SK-N-SH (cell line): ENCODE data around the gene GCH1. TPM values are rescaled to one million over a fixed set of nuclear protein-coding genes. Genes with fewer than 3 reads are reported as not detected.
A peak's percentile ranks its signal among the peaks of the same experiment; 100 is the strongest.

Experiments used
- CTCF ChIA-PET: fragments of 300-600, 350-600 bp; formaldehyde crosslinking; extraction: SDS; loops from one replicate; lab custom pipeline; 2021; lab: Yijun Ruan, JAX
- POLR2A ChIA-PET: fragments of 350-600 bp; sonication (Branson Sonifier 250); formaldehyde crosslinking; extraction: SDS; loops from one replicate; lab custom pipeline; 2020; ENCODE audit warnings: antibody characterized with exemption, inconsistent platforms; lab: Yijun Ruan, JAX
- DNase-seq: peaks from one replicate; pipeline ENCODE4 v3.0.0; 2012
- H2AFZ ChIP-seq: fragments of 200-600 bp; sonication (generic); 2 replicates; pipeline ENCODE4 v1.8.1; 2016; ENCODE audit warnings: antibody characterized with exemption, mild to moderate bottlenecking, low read depth
- H3F3A ChIP-seq: fragments of 200-600 bp; sonication (generic); replicated peaks from 2 replicates; pipeline ENCODE3; 2016; ENCODE audit warnings: antibody characterized with exemption, mild to moderate bottlenecking; ENCODE audit not compliant: insufficient read depth
- H3K27ac ChIP-seq, 2 experiments: fragments of 200-500 bp in 1 of 2; fragments of 200-600 bp in 1 of 2; sonication (Bioruptor generic) in 1 of 2; sonication (generic), shearing (Covaris generic) in 1 of 2; 2 replicates each; pipeline versions ENCODE4 v1.5.1 to v1.6.1; 2014 to 2016; ENCODE audit warnings: low read depth in 2 of 2, inconsistent platforms in 1 of 2, low read length in 1 of 2, mild to moderate bottlenecking in 1 of 2, mixed read lengths in 1 of 2
- H3K27me3 ChIP-seq: fragments of 200-600 bp; sonication (generic), shearing (Covaris generic); 2 replicates; pipeline ENCODE4 v1.6.1; 2016; ENCODE audit warnings: mixed run types; ENCODE audit not compliant: insufficient read depth
- H3K36me3 ChIP-seq, 2 experiments: fragments of 200-500 bp in 1 of 2; fragments of 200-600 bp in 1 of 2; sonication (Bioruptor generic) in 1 of 2; sonication (generic) in 1 of 2; replicated peaks in 1 of 2; 2 replicates each; pipeline versions ENCODE3 to v1.5.1; 2014 to 2016; ENCODE audit warnings: low read length in 1 of 2, mild to moderate bottlenecking in 1 of 2; ENCODE audit not compliant: insufficient read depth in 2 of 2, control insufficient read depth in 1 of 2
- H3K4me1 ChIP-seq, 2 experiments: fragments of 200-500 bp in 1 of 2; fragments of 200-600 bp in 1 of 2; sonication (Bioruptor generic) in 1 of 2; sonication (generic), shearing (Covaris generic) in 1 of 2; 2 replicates each; pipeline versions ENCODE4 v1.5.1 to v1.6.1; 2014 to 2016; ENCODE audit warnings: low read depth in 1 of 2, low read length in 1 of 2, mixed run types in 1 of 2; ENCODE audit not compliant: insufficient read depth in 2 of 2, control insufficient read depth in 1 of 2
- H3K4me2 ChIP-seq: fragments of 200-600 bp; sonication (generic), shearing (Covaris generic); 2 replicates; pipeline ENCODE4 v1.6.1; 2017; ENCODE audit warnings: mixed run types
- H3K4me3 ChIP-seq, 2 experiments: fragments of 200-500 bp in 1 of 2; fragments of 200-600 bp in 1 of 2; sonication (Bioruptor generic) in 1 of 2; sonication (generic), shearing (Covaris generic) in 1 of 2; 2 replicates each; pipeline versions ENCODE4 v1.5.1 to v1.8.1; 2014 to 2016; ENCODE audit warnings: low read depth in 2 of 2, inconsistent platforms in 1 of 2, low read length in 1 of 2, mild to moderate bottlenecking in 1 of 2, mixed read lengths in 1 of 2, moderate library complexity in 1 of 2
- H3K79me2 ChIP-seq: fragments of 200-600 bp; sonication (generic); 2 replicates; pipeline ENCODE4 v1.8.1; 2017; ENCODE audit warnings: mild to moderate bottlenecking; ENCODE audit not compliant: insufficient read depth
- H3K9ac ChIP-seq: fragments of 200-600 bp; sonication (generic); 2 replicates; pipeline ENCODE4 v1.6.1; 2017; ENCODE audit warnings: mixed run types
- H3K9me2 ChIP-seq: fragments of 200-600 bp; sonication (generic); 2 replicates; pipeline ENCODE4 v1.6.1; 2017; ENCODE audit warnings: mixed run types
- H3K9me3 ChIP-seq: fragments of 200-600 bp; sonication (generic); 2 replicates; pipeline ENCODE4 v1.6.1; 2017; ENCODE audit warnings: mixed run types, mild to moderate bottlenecking, moderate library complexity
- H4K20me1 ChIP-seq: fragments of 200-600 bp; sonication (generic); 2 replicates; pipeline ENCODE4 v1.6.1; 2017; ENCODE audit warnings: mild to moderate bottlenecking, mixed run types; ENCODE audit not compliant: insufficient read depth
- CHD2 ChIP-seq: fragments of 150-350 bp; IDR thresholded peaks from 2 replicates; pipeline ENCODE4 v1.6.1; 2018; ENCODE audit warnings: low read length; ENCODE audit not compliant: partially characterized antibody
- CTCF ChIP-seq: fragments of 200-600 bp; sonication (generic); IDR thresholded peaks from 2 replicates; pipeline ENCODE4 v1.6.1; 2017; ENCODE audit warnings: antibody characterized with exemption, mild to moderate bottlenecking, moderate library complexity
- FOXM1 ChIP-seq: IDR thresholded peaks from 2 replicates; pipeline ENCODE4 v1.4.0; 2012; ENCODE audit warnings: low read depth, mild to moderate bottlenecking
- GATA2 ChIP-seq: sonication (generic); formaldehyde crosslinking; IDR thresholded peaks from 2 replicates; pipeline ENCODE4 v1.5.0; 2020; ENCODE audit warnings: mild to moderate bottlenecking, missing genetic modification reagents
- IRF3 ChIP-seq: fragments of 150-350 bp; IDR thresholded peaks from 2 replicates; pipeline ENCODE4 v1.6.1; 2016; ENCODE audit warnings: mild to moderate bottlenecking, low read depth, low read length
- JUND ChIP-seq: IDR thresholded peaks from 2 replicates; pipeline ENCODE4 v1.4.0; 2012
- MAX ChIP-seq: IDR thresholded peaks from 2 replicates; pipeline ENCODE4 v1.4.0; 2012; ENCODE audit warnings: low read depth
- MEF2A ChIP-seq: IDR thresholded peaks from 2 replicates; pipeline ENCODE4 v1.4.0; 2012; ENCODE audit warnings: low read depth, borderline replicate concordance
- MXI1 ChIP-seq: IDR thresholded peaks from 2 replicates; pipeline ENCODE4 v1.6.1; 2012; ENCODE audit warnings: mild to moderate bottlenecking, low read depth, low read length, improper control_type of control experiment
- NFIC ChIP-seq: IDR thresholded peaks from 2 replicates; pipeline ENCODE4 v1.4.0; 2012; ENCODE audit warnings: borderline replicate concordance
- NRF1 ChIP-seq: IDR thresholded peaks from 2 replicates; pipeline ENCODE4 v1.6.1; 2012; ENCODE audit warnings: low read depth, mild to moderate bottlenecking, low read length
- RAD21 ChIP-seq: IDR thresholded peaks from 2 replicates; pipeline ENCODE4 v1.6.1; 2012; ENCODE audit warnings: mild to moderate bottlenecking, low read length
- RFX5 ChIP-seq: IDR thresholded peaks from 2 replicates; pipeline ENCODE4 v1.6.1; 2012; ENCODE audit warnings: mild to moderate bottlenecking, improper control_type of control experiment, low read length
- SIN3A ChIP-seq: IDR thresholded peaks from 2 replicates; pipeline ENCODE4 v1.6.1; 2012; ENCODE audit warnings: low read depth, mild to moderate bottlenecking, low read length, moderate library complexity, borderline replicate concordance
- WGBS: methylation state at CpG from one replicate; pipeline ENCODE4 v1.1.6; 2017; ENCODE audit warnings: low lambda C conversion rate; 5-methylcytosine and 5-hydroxymethylcytosine counted together
- polyA plus RNA-seq, 3 experiments: library from polyadenylated mRNA; depleted of rRNA; stranded (reverse); fragments of >200 nt; gene quantifications; 2 replicates each; pipeline ENCODE4 v1.2.3, GENCODE V29; 2012

Gene GCH1
- polyA plus RNA-seq, 1 of the 3 experiments (the other 2 are of a cell fraction): 2.2 TPM

- TF ChIP-seq SIN3A (no peak), RAD21 (no peak), RFX5 (no peak), NRF1 (no peak), MEF2A (no peak), MAX (no peak), FOXM1 (no peak), NFIC (no peak), MXI1 (no peak), IRF3 (no peak), CTCF (no peak)
- no peak for DNase-seq
- Histone ChIP-seq H3K36me3 (no peaks in the 10 kb centered on the region), H3K79me2 (no peaks in the 10 kb centered on the region), H3K9me2 (no peaks in the 10 kb centered on the region), H3F3A (no peaks in the 10 kb centered on the region), H3K9ac (no peak overlapping the region), H3K4me3 (no peak overlapping the region), H3K4me1 (peaks cover 0 to 57% of the 10 kb centered on the region in 2 experiments; a peak in 2 of 4 replicates), H4K20me1 (no peaks in the 10 kb centered on the region), H3K27me3 (no peaks in the 10 kb centered on the region), H3K9me3 (no peaks in the 10 kb centered on the region), H3K27ac (peak overlapping the region in 1 of 2 experiments; percentile 29; a peak in 1 of 4 replicates), H2AFZ (no peak overlapping the region), H3K4me2 (no peak overlapping the region)
- ChIA-PET CTCF (interaction anchor here (0.7 to 8.4 kb wide), 19 partner anchors 9 to 245 kb away, joined by 3 to 71 read pairs (median 4); partner anchors contain the start of genes GCH1 and SAMD4A), POLR2A (interaction anchor here (1.3 kb wide), 1 partner anchor 14 kb away, joined by 3 read pairs; no protein-coding TSS in a partner anchor)
- 72% methylated on average over 6 of the region's 6 CpGs for WGBS
Measured at GRCh38 chr14:54805070-54805444, 97.6 kb downstream of the GCH1 start.

GRCh38 chr14:54804538-54805041 is 98.0 kb downstream of the GCH1 start:
- TF ChIP-seq JUND (no peak), GATA2 (CRISPR knock-in tag) (no peak), MAX (no peak), CHD2 (no peak), NRF1 (no peak)
- Histone ChIP-seq H3F3A (no peaks in the 10 kb centered on the region), H3K9me2 (no peaks in the 10 kb centered on the region), H3K9ac (no peak overlapping the region), H3K27ac (no peak overlapping the region; a peak in 1 of 4 replicates), H3K4me3 (no peak overlapping the region), H3K9me3 (no peaks in the 10 kb centered on the region), H3K4me1 (peaks cover 0 to 53% of the 10 kb centered on the region in 2 experiments; a peak in 2 of 4 replicates), H3K27me3 (no peaks in the 10 kb centered on the region), H3K79me2 (no peaks in the 10 kb centered on the region), H2AFZ (no peak overlapping the region), H4K20me1 (no peaks in the 10 kb centered on the region), H3K4me2 (no peak overlapping the region), H3K36me3 (no peaks in the 10 kb centered on the region)
- CTCF ChIA-PET: interaction anchor here (0.7 to 8.4 kb wide), 17 partner anchors 8 to 239 kb away, joined by 3 to 71 read pairs (median 4); partner anchors contain the start of genes GCH1 and SAMD4A
- no peak for DNase-seq
- POLR2A ChIA-PET: interaction anchor here (1.3 kb wide), 1 partner anchor 14 kb away, joined by 3 read pairs; no protein-coding TSS in a partner anchor
- WGBS: 94% methylated on average over 16 of the region's 16 CpGs
